ENCODE measurements around the gene PQBP1.

GRCh38 chrX:48938721-48939425 lies 41.1 kb downstream of the PQBP1 start:
- TF ChIP-seq, protein P1, sequence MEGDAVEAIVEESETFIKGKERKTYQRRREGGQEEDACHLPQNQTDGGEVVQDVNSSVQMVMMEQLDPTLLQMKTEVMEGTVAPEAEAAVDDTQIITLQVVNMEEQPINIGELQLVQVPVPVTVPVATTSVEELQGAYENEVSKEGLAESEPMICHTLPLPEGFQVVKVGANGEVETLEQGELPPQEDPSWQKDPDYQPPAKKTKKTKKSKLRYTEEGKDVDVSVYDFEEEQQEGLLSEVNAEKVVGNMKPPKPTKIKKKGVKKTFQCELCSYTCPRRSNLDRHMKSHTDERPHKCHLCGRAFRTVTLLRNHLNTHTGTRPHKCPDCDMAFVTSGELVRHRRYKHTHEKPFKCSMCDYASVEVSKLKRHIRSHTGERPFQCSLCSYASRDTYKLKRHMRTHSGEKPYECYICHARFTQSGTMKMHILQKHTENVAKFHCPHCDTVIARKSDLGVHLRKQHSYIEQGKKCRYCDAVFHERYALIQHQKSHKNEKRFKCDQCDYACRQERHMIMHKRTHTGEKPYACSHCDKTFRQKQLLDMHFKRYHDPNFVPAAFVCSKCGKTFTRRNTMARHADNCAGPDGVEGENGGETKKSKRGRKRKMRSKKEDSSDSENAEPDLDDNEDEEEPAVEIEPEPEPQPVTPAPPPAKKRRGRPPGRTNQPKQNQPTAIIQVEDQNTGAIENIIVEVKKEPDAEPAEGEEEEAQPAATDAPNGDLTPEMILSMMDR (IDR thresholded peaks at IDR 0.05; ENCODE audit: poor library complexity), result no peak
- TF ChIP-seq EZH2phosphoT487 (IDR thresholded peaks at IDR 0.05; ENCODE audit: low read depth, severe bottlenecking, unreplicated experiment), result no peak
